Loucy (cell line): Measurements from ENCODE around the gene TMEM41A.
A peak's percentile ranks its signal among the peaks of the same experiment; 100 is the strongest.

Source experiments
- H2AFZ ChIP-seq: fragments of 200-600 bp; sonication (generic); 2 replicates; pipeline ENCODE4 v1.6.0; 2016; ENCODE audit warnings: antibody characterized with exemption, mild to moderate bottlenecking, low read length, moderate library complexity
- H3F3A ChIP-seq: fragments of 200-600 bp; 2 replicates; pipeline ENCODE4 v1.6.0; 2016; ENCODE audit warnings: antibody characterized with exemption, low read depth, mild to moderate bottlenecking
- H3K27me3 ChIP-seq: fragments of 200-600 bp; sonication (generic); 2 replicates; pipeline ENCODE4 v1.6.1; 2014; ENCODE audit warnings: low read length, mild to moderate bottlenecking; ENCODE audit not compliant: insufficient read depth, poor library complexity, severe bottlenecking
- H3K36me3 ChIP-seq: fragments of 200-600 bp; sonication (generic); 2 replicates; pipeline ENCODE4 v1.6.1; 2016; ENCODE audit warnings: low read length; ENCODE audit not compliant: insufficient read depth
- H3K4me1 ChIP-seq: fragments of 200-600 bp; sonication (generic); 2 replicates; pipeline ENCODE4 v1.5.1; 2014; ENCODE audit warnings: low read length, mild to moderate bottlenecking; ENCODE audit not compliant: insufficient read depth, poor library complexity, severe bottlenecking
- H3K4me2 ChIP-seq: fragments of 200-600 bp; sonication (generic); 2 replicates; pipeline ENCODE4 v1.6.0; 2014; ENCODE audit warnings: antibody characterized with exemption, low read length, low read depth, mild to moderate bottlenecking; ENCODE audit not compliant: poor library complexity, severe bottlenecking
- H3K4me3 ChIP-seq: fragments of 200-600 bp; sonication (generic); 2 replicates; pipeline ENCODE4 v1.5.1; 2014; ENCODE audit warnings: low read length, mild to moderate bottlenecking, mixed read lengths; ENCODE audit not compliant: poor library complexity, severe bottlenecking
- H3K79me2 ChIP-seq: fragments of 200-600 bp; sonication (generic); 2 replicates; pipeline ENCODE4 v1.6.1; 2014; ENCODE audit warnings: low read length; ENCODE audit not compliant: insufficient read depth
- H3K9ac ChIP-seq: fragments of 200-600 bp; sonication (generic); 2 replicates; pipeline ENCODE4 v1.6.0; 2014; ENCODE audit warnings: mild to moderate bottlenecking, low read depth, low read length, moderate library complexity; ENCODE audit not compliant: poor library complexity, severe bottlenecking
- H3K9me2 ChIP-seq: fragments of 200-600 bp; sonication (generic); replicated peaks from 2 replicates; pipeline ENCODE4 v1.6.1; 2016; ENCODE audit warnings: low read depth, low read length, mixed read lengths
- H3K9me3 ChIP-seq: fragments of 200-600 bp; sonication (generic); 2 replicates; pipeline ENCODE4 v1.6.1; 2014; ENCODE audit warnings: mild to moderate bottlenecking, antibody characterized with exemption, low read length, low read depth; ENCODE audit not compliant: insufficient read depth
- H4K20me1 ChIP-seq: fragments of 200-600 bp; sonication (generic); 2 replicates; pipeline ENCODE4 v1.6.0; 2014; ENCODE audit warnings: antibody characterized with exemption, low read length, mild to moderate bottlenecking; ENCODE audit not compliant: insufficient read depth, poor library complexity, severe bottlenecking
- CTCF ChIP-seq: fragments of 200-600 bp; sonication (generic); conservative IDR thresholded peaks from 2 replicates; pipeline ENCODE4 v1.5.1; 2014; ENCODE audit warnings: mild to moderate bottlenecking, antibody characterized with exemption, low read length
- EZH2phosphoT487 ChIP-seq: fragments of 200-600 bp; IDR thresholded peaks from 2 replicates; pipeline ENCODE4 v1.6.1; 2018; ENCODE audit warnings: antibody characterized with exemption, mild to moderate bottlenecking, moderate library complexity, borderline replicate concordance

TMEM41A gene

GRCh38 chr3:185498503-185499396 is at the start of gene TMEM41A:
Gene TMEM41A, minus strand, starts transcription at chr3:185499035. Its CDS starts 74 bp downstream, at chr3:185498961.
- H3K4me1 ChIP-seq = peaks cover 17% of the 10 kb centered on the region
- peaks cover 21% of the 10 kb centered on the region; the same call in 1 of the 2 replicates for H3K36me3 ChIP-seq
- H3K79me2 ChIP-seq = peaks cover 27% of the 10 kb centered on the region
- H3K27me3 ChIP-seq = no peaks in the 10 kb centered on the region
- H3K9ac ChIP-seq = peak within 1 kb of the TSS; percentile 91
- peak within 1 kb of the TSS; percentile 93 for H2AFZ ChIP-seq
- peak within 1 kb of the TSS; percentile 91 for H3K4me2 ChIP-seq
- H3K9me3 ChIP-seq = no peaks in the 10 kb centered on the region
- peaks cover 12% of the 10 kb centered on the region for H4K20me1 ChIP-seq
- TF ChIP-seq EZH2phosphoT487 (no peak), CTCF (no peak)
- peak within 1 kb of the TSS; percentile 89 for H3K4me3 ChIP-seq
- 0 out of 2 replicates have a peak, but pooled peaks cover under 1% of the 10 kb centered on the region for H3K9me2 ChIP-seq
- no peaks in the 10 kb centered on the region for H3F3A ChIP-seq

DNA sequence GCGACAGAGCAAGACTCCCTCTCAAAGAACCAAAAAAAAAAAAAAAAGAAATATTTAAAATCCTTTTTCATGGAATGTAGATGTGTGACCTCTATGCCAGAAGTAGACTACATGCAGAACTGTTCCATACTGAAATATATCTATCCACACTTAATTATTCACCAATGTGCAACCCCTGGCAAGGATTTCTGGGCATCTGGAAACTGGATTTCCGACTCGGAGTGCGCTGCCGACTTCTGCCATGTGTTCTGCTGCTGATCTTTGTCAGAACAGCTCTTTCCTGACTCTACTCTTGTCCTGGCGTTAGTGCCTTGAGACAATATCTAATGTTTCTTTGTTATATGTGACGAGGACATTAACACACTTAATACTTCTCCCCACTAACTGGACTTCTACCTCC is 41.9 kb upstream of the TMEM41A start:
- H3F3A ChIP-seq = no peaks in the 10 kb centered on the region
- H4K20me1 ChIP-seq = no peaks in the 10 kb centered on the region
- no peak overlapping the region for H3K9ac ChIP-seq
- H3K4me3 ChIP-seq = no peak overlapping the region
- TF ChIP-seq CTCF = no peak
- TF ChIP-seq EZH2phosphoT487 = no peak
- H3K27me3 ChIP-seq = no peaks in the 10 kb centered on the region
- H3K4me2 ChIP-seq = no peak overlapping the region
- peaks cover 9% of the 10 kb centered on the region for H3K4me1 ChIP-seq
- no peaks in the 10 kb centered on the region for H3K36me3 ChIP-seq
- H3K9me3 ChIP-seq = no peaks in the 10 kb centered on the region
- H3K9me2 ChIP-seq = no peaks in the 10 kb centered on the region
- H2AFZ ChIP-seq = no peak overlapping the region
- H3K79me2 ChIP-seq = no peaks in the 10 kb centered on the region

DNA sequence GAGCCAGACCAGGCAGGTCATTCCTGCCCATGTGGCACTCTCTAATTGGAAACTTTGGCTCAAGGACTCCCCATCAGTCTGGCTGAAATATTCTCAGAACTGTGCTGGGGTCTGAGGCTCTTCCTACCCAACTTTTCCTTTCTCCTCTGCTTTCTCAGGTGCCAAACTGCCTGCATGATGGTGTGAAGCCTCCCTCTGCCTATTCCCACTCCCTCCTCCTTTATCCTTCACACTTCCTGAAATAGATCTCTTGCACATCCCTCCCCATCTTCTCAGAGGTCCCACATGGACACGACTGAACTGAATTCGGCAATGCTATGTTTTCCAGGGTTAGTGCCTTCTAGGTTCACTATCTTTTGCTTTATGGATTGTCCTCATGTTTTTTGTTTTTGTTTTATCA is 41.1 kb upstream of the TMEM41A start:
- Histone ChIP-seq H4K20me1 (no peaks in the 10 kb centered on the region), H3K79me2 (no peaks in the 10 kb centered on the region), H3K9me2 (no peaks in the 10 kb centered on the region), H3K9ac (no peak overlapping the region), H3F3A (no peaks in the 10 kb centered on the region), H3K36me3 (no peaks in the 10 kb centered on the region), H3K27me3 (no peaks in the 10 kb centered on the region), H3K4me3 (no peak overlapping the region), H3K9me3 (no peaks in the 10 kb centered on the region), H2AFZ (no peak overlapping the region), H3K4me1 (peaks cover 9% of the 10 kb centered on the region), H3K4me2 (no peak overlapping the region)
- TF ChIP-seq EZH2phosphoT487 (no peak), CTCF (no peak)
